NCI-H1436 treated with DMSO at 0.1 percent for 48 hours (cell line): ENCODE measurements around the gene BTBD6.

ENCODE experiments used
- DNase-seq: peaks from one replicate; lab custom pipeline; 2025; lab: John Stamatoyannopoulos, UW

The BTBD6 gene

GRCh38 chr14:105229099-105229655 is 19.2 kb upstream of the BTBD6 start:
- no peak for DNase-seq

- DNase-seq, result no peak
Observed at GRCh38 chr14:105240811-105241576, 7.3 kb upstream of the BTBD6 start.

GRCh38 chr14:105241641-105242040 is 6.7 kb upstream of the BTBD6 start:
- DNase-seq, result no peak

GRCh38 chr14:105244334-105244733 is 4.0 kb upstream of the BTBD6 start:
- DNase-seq, result no peak

- no peak for DNase-seq
Observed at GRCh38 chr14:105247026-105247425, 1.3 kb upstream of the BTBD6 start.

- no peak for DNase-seq
Observed at GRCh38 chr14:105247715-105248367, 492 bp upstream of the BTBD6 start.

GRCh38 chr14:105249182-105250007 is 1.1 kb downstream of the BTBD6 start:
- DNase-seq, result no peak

- DNase-seq, result no peak
Observed at GRCh38 chr14:105250008-105250366, 1.7 kb downstream of the BTBD6 start.

GRCh38 chr14:105250986-105251385 is 2.7 kb downstream of the BTBD6 start:
- no peak for DNase-seq

GRCh38 chr14:105251920-105252319 is 3.6 kb downstream of the BTBD6 start:
- DNase-seq, result no peak

- no peak for DNase-seq
Observed at GRCh38 chr14:105252552-105253328, 4.4 kb downstream of the BTBD6 start.

- DNase-seq, result no peak
Observed at GRCh38 chr14:105253329-105253682, 5.0 kb downstream of the BTBD6 start.

- no peak for DNase-seq
Observed at GRCh38 chr14:105255021-105255507, 6.7 kb downstream of the BTBD6 start.

GRCh38 chr14:105256292-105256960 is 8.1 kb downstream of the BTBD6 start:
- no peak for DNase-seq

- DNase-seq, result no peak
Observed at GRCh38 chr14:105257464-105257863, 9.1 kb downstream of the BTBD6 start.

- no peak for DNase-seq
Observed at GRCh38 chr14:105258846-105259245, 10.5 kb downstream of the BTBD6 start.

- no peak for DNase-seq
Observed at GRCh38 chr14:105260959-105261358, 12.6 kb downstream of the BTBD6 start.

GRCh38 chr14:105261781-105262180 is 13.4 kb downstream of the BTBD6 start:
- no peak for DNase-seq

GRCh38 chr14:105267820-105268548 is 19.7 kb downstream of the BTBD6 start:
- no peak for DNase-seq

- no peak for DNase-seq
Observed at GRCh38 chr14:105268736-105269354, 20.5 kb downstream of the BTBD6 start.
